HepG2 (cell line): Measurements from ENCODE around the gene TRIM15. TPM values are rescaled to one million over a fixed set of nuclear protein-coding genes. Genes with fewer than 3 reads are reported as not detected.

Experiments
- ARHGAP35 ChIP-seq: sonication (generic); formaldehyde crosslinking; IDR thresholded peaks from 2 replicates; pipeline ENCODE4 v1.9.0; 2022; ENCODE audit warnings: mild to moderate bottlenecking, inconsistent platforms, moderate library complexity, missing genetic modification reagents, borderline replicate concordance
- CSRNP1 ChIP-seq: sonication (generic); formaldehyde crosslinking; IDR thresholded peaks from 2 replicates; pipeline ENCODE4 v1.8.1; 2023; ENCODE audit warnings: mild to moderate bottlenecking, missing genetic modification reagents
- ERF ChIP-seq: IDR thresholded peaks from 2 replicates; pipeline ENCODE4 v1.6.1; 2018; ENCODE audit warnings: missing biosample characterization, missing genetic modification reagents
- GLMP ChIP-seq: sonication (generic); formaldehyde crosslinking; IDR thresholded peaks from 2 replicates; pipeline ENCODE4 v1.9.0; 2021; ENCODE audit warnings: missing genetic modification reagents, mild to moderate bottlenecking, borderline replicate concordance
- MATR3 ChIP-seq: sonication (generic); formaldehyde crosslinking; IDR thresholded peaks from 2 replicates; pipeline ENCODE4 v1.4.0; 2020; ENCODE audit warnings: missing genetic modification reagents
- MIXL1 ChIP-seq: IDR thresholded peaks from 2 replicates; pipeline ENCODE4 v1.6.1; 2016
- ONECUT2 ChIP-seq: sonication (generic); formaldehyde crosslinking; IDR thresholded peaks from 2 replicates; pipeline ENCODE4 v1.4.0; 2020; ENCODE audit warnings: missing genetic modification reagents
- TAF15 ChIP-seq: fragments of 200-400 bp; formaldehyde crosslinking; IDR thresholded peaks from one replicate; pipeline ENCODE4 v1.6.1; 2018; ENCODE audit warnings: mild to moderate bottlenecking, low read depth, low read length; ENCODE audit not compliant: poor library complexity, severe bottlenecking
- XBP1 ChIP-seq: sonication (generic); formaldehyde crosslinking; IDR thresholded peaks from 2 replicates; pipeline ENCODE4 v1.5.0; 2020; ENCODE audit warnings: missing genetic modification reagents
- ZBTB4 ChIP-seq: sonication (generic); formaldehyde crosslinking; IDR thresholded peaks from 2 replicates; pipeline ENCODE4 v1.4.0; 2020; ENCODE audit warnings: missing genetic modification reagents, mild to moderate bottlenecking, borderline replicate concordance
- ZBTB40 ChIP-seq, 2 experiments: fragments of 450-650 bp in 1 of 2; sonication (generic) in 1 of 2; formaldehyde crosslinking in 1 of 2; IDR thresholded peaks; 2 replicates each; pipeline versions ENCODE4 v1.6.1 to v1.8.0; 2016 to 2022; ENCODE audit warnings: antibody characterized with exemption in 1 of 2, mild to moderate bottlenecking in 1 of 2, missing genetic modification reagents in 1 of 2
- ZNF367 ChIP-seq: sonication (generic); formaldehyde crosslinking; IDR thresholded peaks from 2 replicates; pipeline ENCODE4 v1.4.0; 2020; ENCODE audit warnings: missing genetic modification reagents, borderline replicate concordance
- polyA plus RNA-seq, 8 experiments: library from polyadenylated mRNA; depleted of rRNA in 3 of 8; stranded (reverse) in 7 of 8; unstranded in 1 of 8; fragments of >200 nt; fragmentation: Illumina TruSeq in 4 of 8; extraction: Trizol in 4 of 8; gene quantifications; 2 replicates each; pipeline versions ENCODE4 v1.2.1 to v1.2.3, GENCODE V29; 2011 to 2016; ENCODE audit warnings: low read depth in 4 of 8, missing spikeins in 1 of 8, mixed read lengths in 1 of 8; ENCODE audit not compliant: insufficient read depth in 1 of 8
- total RNA-seq, 5 experiments: library from RNA; depleted of rRNA; stranded (reverse); fragments of >200 nt; fragmentation: Illumina TruSeq; extraction: Trizol; gene quantifications; 2 replicates each; pipeline ENCODE4 v1.2.3, GENCODE V29; 2016; ENCODE audit warnings: low read depth in 1 of 5

TRIM15 gene
- total and polyA plus RNA-seq, 2 of the 13 experiments (the other 11 are each of a cell fraction or from before 2014, with no cell fraction given): 35.1 to 38.2 TPM

- no peak for TF ChIP-seq ZBTB40 (IDR thresholded peaks at IDR 0.05)
- TF ChIP-seq ZBTB40 (CRISPR knock-in tag; IDR thresholded peaks at IDR 0.05): peak; percentile 63; the same call in 1 of the 2 replicates
- TF ChIP-seq ZNF367 (CRISPR knock-in tag): peak; percentile 90; the same call in 1 of the 2 replicates
- TF ChIP-seq ZBTB4: 0 out of 2 replicates have a peak, but pooled peaks have one; percentile 85
- TF ChIP-seq CSRNP1 (CRISPR knock-in tag): peak; percentile 90
- TF ChIP-seq XBP1 (CRISPR knock-in tag): no peak; the same call in 1 of the 2 replicates
- TF ChIP-seq ERF (CRISPR knock-in tag): peak; percentile 73
- 0 out of 2 replicates have a peak, but pooled peaks have one; percentile 21 for TF ChIP-seq GLMP (CRISPR knock-in tag)
- no peak for TF ChIP-seq MATR3 (CRISPR knock-in tag)
- TF ChIP-seq TAF15: no peak
- no peak; the same call in 1 of the 2 replicates for TF ChIP-seq MIXL1 (CRISPR knock-in tag)
- no peak; the same call in 1 of the 2 replicates for TF ChIP-seq ONECUT2 (CRISPR knock-in tag)
- peak; percentile 80; the same call in 1 of the 2 replicates for TF ChIP-seq ARHGAP35 (CRISPR knock-in tag)
These were observed 50.8 kb downstream of the TRIM15 start (continued) for GRCh38 chr6:30213957-30214656.
